PC-9 (cell line): ENCODE results near the gene ARFGAP3.

Experiments
- EZH2 ChIP-seq: fragments of 200-600 bp; sonication (generic); IDR thresholded peaks from 2 replicates; pipeline ENCODE4 v1.8.0; 2017; ENCODE audit warnings: antibody characterized with exemption, low read depth
- TF ChIP-seq, protein P1 (sequence below): fragments of 200-600 bp; sonication (generic); conservative IDR thresholded peaks from 2 replicates; pipeline ENCODE4 v1.6.1; 2017; ENCODE audit warnings: mixed run types, antibody characterized with exemption, mild to moderate bottlenecking, moderate library complexity

DNA sequence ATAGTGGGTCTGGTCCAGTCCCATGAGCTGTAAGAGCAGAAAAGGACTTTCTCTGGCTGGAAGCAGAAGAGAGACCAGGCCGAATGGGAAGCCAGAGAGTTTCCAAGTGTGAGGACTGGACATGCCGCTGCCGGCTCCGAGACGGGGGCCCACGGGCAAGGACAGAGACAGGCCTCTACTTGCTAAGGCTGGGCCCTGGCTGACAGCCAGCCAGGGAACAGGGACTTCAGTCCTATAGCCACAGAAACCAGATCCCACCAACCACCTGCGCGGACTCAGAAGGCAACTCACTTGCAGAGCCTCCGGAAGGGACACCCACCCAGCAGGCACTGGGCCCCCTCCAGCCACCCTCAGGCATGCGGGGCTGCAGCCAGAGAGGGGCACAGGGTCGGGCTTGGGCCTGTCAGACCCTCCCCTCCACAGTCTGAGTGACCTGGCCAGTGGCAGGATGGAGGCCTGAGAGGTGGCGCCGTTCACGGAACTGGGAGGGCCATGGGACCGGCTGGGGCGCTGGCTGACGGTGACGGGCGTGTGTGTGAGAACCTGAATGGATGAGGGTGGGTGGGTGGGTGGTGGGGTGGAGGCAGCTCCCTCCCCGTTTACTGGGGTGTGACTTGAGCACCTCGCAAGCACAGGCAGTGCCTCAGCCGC lies 88.6 kb downstream of the ARFGAP3 start:
- TF ChIP-seq, protein P1, sequence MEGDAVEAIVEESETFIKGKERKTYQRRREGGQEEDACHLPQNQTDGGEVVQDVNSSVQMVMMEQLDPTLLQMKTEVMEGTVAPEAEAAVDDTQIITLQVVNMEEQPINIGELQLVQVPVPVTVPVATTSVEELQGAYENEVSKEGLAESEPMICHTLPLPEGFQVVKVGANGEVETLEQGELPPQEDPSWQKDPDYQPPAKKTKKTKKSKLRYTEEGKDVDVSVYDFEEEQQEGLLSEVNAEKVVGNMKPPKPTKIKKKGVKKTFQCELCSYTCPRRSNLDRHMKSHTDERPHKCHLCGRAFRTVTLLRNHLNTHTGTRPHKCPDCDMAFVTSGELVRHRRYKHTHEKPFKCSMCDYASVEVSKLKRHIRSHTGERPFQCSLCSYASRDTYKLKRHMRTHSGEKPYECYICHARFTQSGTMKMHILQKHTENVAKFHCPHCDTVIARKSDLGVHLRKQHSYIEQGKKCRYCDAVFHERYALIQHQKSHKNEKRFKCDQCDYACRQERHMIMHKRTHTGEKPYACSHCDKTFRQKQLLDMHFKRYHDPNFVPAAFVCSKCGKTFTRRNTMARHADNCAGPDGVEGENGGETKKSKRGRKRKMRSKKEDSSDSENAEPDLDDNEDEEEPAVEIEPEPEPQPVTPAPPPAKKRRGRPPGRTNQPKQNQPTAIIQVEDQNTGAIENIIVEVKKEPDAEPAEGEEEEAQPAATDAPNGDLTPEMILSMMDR, result no peak
- TF ChIP-seq EZH2, result no peak
